ENCODE measurements around the gene UCHL3. TPM values are rescaled to one million over a fixed set of nuclear protein-coding genes. Genes with fewer than 3 reads are reported as not detected.

Gene UCHL3
- total and polyA plus RNA-seq, 9 of the 15 experiments (the other 6 are each of a cell fraction or from before 2014, with no cell fraction given): 42.2 to 112 (median 85.4) TPM

- TF ChIP-seq MYC (IDR thresholded peaks at IDR 0.05; ENCODE audit: low read depth, low read length) (no peak), MYC (CRISPR knock-in tag; IDR thresholded peaks at IDR 0.05; ENCODE audit: borderline replicate concordance, low read depth) (no peak), CEBPB (tag; IDR thresholded peaks at IDR 0.05) (no peak), BDP1 (IDR thresholded peaks at IDR 0.05; ENCODE audit: insufficient read depth, insufficient read length) (no peak), ZKSCAN1 (IDR thresholded peaks at IDR 0.05; ENCODE audit: low read depth, low read length) (no peak), SMARCA5 (IDR thresholded peaks at IDR 0.05) (no peak), HDAC6 (IDR thresholded peaks at IDR 0.05; ENCODE audit: low read depth, low read length) (no peak)
These were observed 37.3 kb upstream of the UCHL3 start (continued) for GRCh38 chr13:75512253-75512652.

- Histone ChIP-seq H3K4me1 (replicated peaks in 1 of 2; ENCODE audit: control insufficient read depth in 2 of 2, insufficient read depth in 2 of 2, low read length in 2 of 2) (no peaks in the 10 kb centered on the region), H3K9ac (ENCODE audit: insufficient read depth in 1 of 2, low read depth in 2 of 2, low read length in 2 of 2) (no peak overlapping the region), H4K20me1 (replicated peaks; ENCODE audit: control insufficient read depth, insufficient read depth, low read length) (no peaks in the 10 kb centered on the region), H3K27me3 (ENCODE audit: control insufficient read depth in 2 of 2, insufficient read depth in 2 of 2, low read length in 2 of 2) (no peaks in the 10 kb centered on the region), H3K36me3 (ENCODE audit: control insufficient read depth, insufficient read depth, low read length) (no peaks in the 10 kb centered on the region), H3K4me3 (no peak overlapping the region), H3K9me3 (replicated peaks; ENCODE audit: control insufficient read depth, insufficient read depth, low read depth, low read length) (no peaks in the 10 kb centered on the region), H3K4me2 (ENCODE audit: insufficient read depth, low read length) (no peak overlapping the region), H3K79me2 (ENCODE audit: control insufficient read depth, insufficient read depth, low read length) (no peaks in the 10 kb centered on the region), H2AFZ (ENCODE audit: low read depth, low read length) (no peak overlapping the region), H3K27ac (ENCODE audit: extremely low read depth, low read depth, low read length) (no peak overlapping the region), H3K9me1 (ENCODE audit: control insufficient read depth, insufficient read depth, low read length) (no peaks in the 10 kb centered on the region)
- DNase-seq (ENCODE audit: extremely low read depth in 1 of 4, low spot score in 3 of 4) (no peak), ATAC-seq (no peak), FAIRE-seq (no peak)
- intact Hi-C loops (cut with micrococcal nuclease): no loop called here
- WGBS (ENCODE audit: insufficient coverage, low coverage, missing lambda C conversion rate): 24% methylated on average over 5 of the region's 5 CpGs
- ChIA-PET CTCF (ENCODE audit: low intra/inter-chr PET ratio) (no interaction called here), POLR2A (interaction anchor here (0.9 kb wide), 1 partner anchor 14 kb away, joined by 3 read pairs; no protein-coding TSS in a partner anchor)
- in situ Hi-C loops (cut with MboI): no loop called here
- BruUV-seq (replicated peaks): no TSS peak
- TF ChIP-seq ZNF124 (CRISPR knock-in tag; IDR thresholded peaks at IDR 0.05) (no peak), HDAC2 (IDR thresholded peaks at IDR 0.05) (no peak), ZNF398 (CRISPR knock-in tag; IDR thresholded peaks at IDR 0.05) (no peak), CCNT2 (IDR thresholded peaks at IDR 0.05; ENCODE audit: borderline replicate concordance, extremely low read depth, insufficient read length, low read depth, low read length) (no peak), RBM17 (IDR thresholded peaks at IDR 0.05; ENCODE audit: borderline replicate concordance, low read depth, low read length) (no peak), TBL1XR1 (IDR thresholded peaks at IDR 0.05; ENCODE audit: low read length in 2 of 2) (no peak), CTBP1 (IDR thresholded peaks at IDR 0.05; ENCODE audit: borderline replicate concordance) (no peak), MTA2 (IDR thresholded peaks at IDR 0.05; ENCODE audit: low read depth) (no peak), RERE (CRISPR knock-in tag; IDR thresholded peaks at IDR 0.05; ENCODE audit: borderline replicate concordance) (no peak), ZNF41 (CRISPR knock-in tag; conservative IDR thresholded peaks at IDR 0.05) (no peak)
These were observed 36.3 kb upstream of the UCHL3 start for GRCh38 chr13:75513271-75513670.

All from K562 (cell line).